Mesenchymal stem cell (in vitro differentiated cells and primary cell): ENCODE measurements around the gene EXO1.
A peak's percentile ranks its signal among the peaks of the same experiment; 100 is the strongest.

Source experiments
- DNase-seq: peaks from one replicate; pipeline ENCODE4 v3.0.0-alpha.2; 2013
- H2AFZ ChIP-seq: one replicate; pipeline ENCODE4 v1.6.1; 2013; ENCODE audit warnings: low read depth, mild to moderate bottlenecking, control low read depth, inconsistent platforms, low read length, moderate library complexity
- H2AK5ac ChIP-seq: 2 replicates; pipeline ENCODE4 v1.6.1; 2013; ENCODE audit warnings: low read length, moderate library complexity, mild to moderate bottlenecking, inconsistent platforms; ENCODE audit not compliant: severe bottlenecking
- H2BK120ac ChIP-seq: one replicate; pipeline ENCODE4 v1.6.1; 2013; ENCODE audit warnings: low read depth, mild to moderate bottlenecking, inconsistent platforms, low read length, moderate library complexity
- H2BK12ac ChIP-seq, 2 experiments: one replicate each; pipeline ENCODE4 v1.6.1; 2013; ENCODE audit warnings: inconsistent platforms in 2 of 2, low read length in 2 of 2, mild to moderate bottlenecking in 2 of 2, moderate library complexity in 2 of 2, control low read depth in 1 of 2
- H2BK15ac ChIP-seq: one replicate; pipeline ENCODE4 v1.6.1; 2013; ENCODE audit warnings: mild to moderate bottlenecking, low read depth, inconsistent platforms; ENCODE audit not compliant: poor library complexity, severe bottlenecking
- H2BK5ac ChIP-seq: 2 replicates; pipeline ENCODE4 v1.6.1; 2013; ENCODE audit warnings: low read depth, mild to moderate bottlenecking, low read length, control low read depth, inconsistent platforms; ENCODE audit not compliant: poor library complexity, severe bottlenecking
- H3K14ac ChIP-seq, 2 experiments: one replicate each; pipeline ENCODE4 v1.6.1; 2013; ENCODE audit warnings: inconsistent platforms in 2 of 2, low read length in 2 of 2, control low read depth in 1 of 2, mild to moderate bottlenecking in 1 of 2, moderate library complexity in 1 of 2
- H3K18ac ChIP-seq, 2 experiments: one replicate each; pipeline ENCODE4 v1.6.1; 2013; ENCODE audit warnings: inconsistent platforms in 2 of 2, low read length in 2 of 2, control low read depth in 1 of 2, low read depth in 1 of 2, mild to moderate bottlenecking in 1 of 2
- H3K23ac ChIP-seq, 2 experiments: one replicate each; pipeline ENCODE4 v1.6.1; 2013; ENCODE audit warnings: inconsistent platforms in 2 of 2, low read length in 2 of 2, mild to moderate bottlenecking in 2 of 2, moderate library complexity in 2 of 2, control low read depth in 1 of 2
- H3K27ac ChIP-seq: 2 replicates; pipeline ENCODE4 v1.5.1; 2013; ENCODE audit warnings: mild to moderate bottlenecking, moderate library complexity, low read length, control low read depth, inconsistent platforms; ENCODE audit not compliant: poor library complexity, severe bottlenecking
- H3K27me3 ChIP-seq, 2 experiments: 2 replicates each; pipeline versions ENCODE4 v1.6.1 to v1.7.0; 2013; ENCODE audit warnings: low read length in 2 of 2, mild to moderate bottlenecking in 2 of 2, moderate library complexity in 2 of 2, control low read depth in 1 of 2, inconsistent platforms in 1 of 2; ENCODE audit not compliant: control insufficient read depth in 1 of 2, insufficient read depth in 1 of 2
- H3K36me3 ChIP-seq, 2 experiments: 2 replicates each; pipeline versions ENCODE4 v1.6.1 to v1.7.0; 2013; ENCODE audit warnings: low read length in 2 of 2, control low read depth in 1 of 2, inconsistent platforms in 1 of 2, low read depth in 1 of 2, mild to moderate bottlenecking in 1 of 2; ENCODE audit not compliant: insufficient read depth in 2 of 2, control insufficient read depth in 1 of 2
- H3K4ac ChIP-seq, 2 experiments: one replicate each; pipeline ENCODE4 v1.6.1; 2013; ENCODE audit warnings: inconsistent platforms in 2 of 2, low read length in 2 of 2, mild to moderate bottlenecking in 2 of 2, moderate library complexity in 2 of 2, control low read depth in 1 of 2, low read depth in 1 of 2
- H3K4me1 ChIP-seq: 2 replicates; pipeline ENCODE4 v1.6.1; 2013; ENCODE audit warnings: low read depth, low read length, control low read depth; ENCODE audit not compliant: control insufficient read depth, insufficient read depth
- H3K4me2 ChIP-seq: 2 replicates; pipeline ENCODE4 v1.6.1; 2013; ENCODE audit warnings: low read length, mild to moderate bottlenecking, inconsistent platforms; ENCODE audit not compliant: poor library complexity, severe bottlenecking
- H3K4me3 ChIP-seq, 2 experiments: 2 replicates each; pipeline versions ENCODE4 v1.5.1 to v1.7.0; 2013; ENCODE audit warnings: low read length in 2 of 2, mild to moderate bottlenecking in 2 of 2, control low read depth in 1 of 2, low read depth in 1 of 2; ENCODE audit not compliant: insufficient read depth in 1 of 2
- H3K79me1 ChIP-seq: replicated peaks from 2 replicates; pipeline ENCODE4 v1.6.1; 2013; ENCODE audit warnings: mild to moderate bottlenecking, control low read depth, low read length, inconsistent platforms; ENCODE audit not compliant: poor library complexity, severe bottlenecking
- H3K9ac ChIP-seq: 2 replicates; pipeline ENCODE4 v1.7.0; 2013; ENCODE audit warnings: mild to moderate bottlenecking, low read length, moderate library complexity
- H3K9me3 ChIP-seq: 2 replicates; pipeline ENCODE4 v1.7.0; 2013; ENCODE audit warnings: mild to moderate bottlenecking, low read length; ENCODE audit not compliant: control insufficient read depth
- H4K8ac ChIP-seq: one replicate; pipeline ENCODE4 v1.6.1; 2013; ENCODE audit warnings: inconsistent platforms, mild to moderate bottlenecking, low read length, moderate library complexity
- H4K91ac ChIP-seq: one replicate; pipeline ENCODE4 v1.6.1; 2013; ENCODE audit warnings: mild to moderate bottlenecking, low read length, inconsistent platforms
- WGBS: methylation state at CpG from one replicate; pipeline ENCODE4 v1.1.7; 2013; ENCODE audit warnings: mixed read lengths; 5-methylcytosine and 5-hydroxymethylcytosine counted together

EXO1 gene

DNA sequence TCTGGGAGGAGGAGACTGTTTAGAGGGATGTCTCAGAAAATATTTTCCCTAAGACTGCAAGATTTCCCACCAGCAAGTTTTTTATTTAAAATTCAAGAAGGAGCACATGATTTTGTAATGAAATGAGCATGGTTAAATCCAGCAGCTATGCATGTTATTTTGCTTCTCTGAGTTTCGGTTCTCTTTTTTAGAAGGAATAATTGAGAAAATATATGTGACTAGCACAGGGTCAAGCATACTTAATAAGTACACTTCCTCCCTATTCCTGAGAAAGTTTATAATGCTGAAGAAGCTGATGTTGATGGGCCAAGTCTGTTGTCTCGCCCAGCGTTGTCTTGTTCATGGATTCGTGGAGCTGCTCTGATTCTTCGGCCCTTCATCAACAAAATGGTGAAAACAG, 51.2 kb downstream of the EXO1 start:
- no peak for DNase-seq
- H2BK120ac ChIP-seq, result no peak overlapping the region
- no peaks in the 10 kb centered on the region for H3K9me3 ChIP-seq
- H2BK12ac ChIP-seq, result no peak overlapping the region
- H3K27me3 ChIP-seq, result no peaks in the 10 kb centered on the region
- H2BK5ac ChIP-seq, result no peak overlapping the region
- no peaks in the 10 kb centered on the region for H3K36me3 ChIP-seq
- H3K9ac ChIP-seq, result no peak overlapping the region
- H3K14ac ChIP-seq, result no peak overlapping the region
- no peak overlapping the region for H2AFZ ChIP-seq
- no peak overlapping the region for H3K27ac ChIP-seq
- no peaks in the 10 kb centered on the region for H3K79me1 ChIP-seq
- peaks cover 2% of the 10 kb centered on the region for H3K4me1 ChIP-seq
- no peak overlapping the region for H3K18ac ChIP-seq
- H3K4me2 ChIP-seq, result no peak overlapping the region
- no peak overlapping the region for H2AK5ac ChIP-seq
- 100% methylated on average over 4 of the region's 5 CpGs for WGBS
- no peak overlapping the region for H4K91ac ChIP-seq
- H2BK15ac ChIP-seq, result no peak overlapping the region
- H4K8ac ChIP-seq, result no peak overlapping the region
- H3K4me3 ChIP-seq, result no peak overlapping the region
- no peak overlapping the region for H3K4ac ChIP-seq
- H3K23ac ChIP-seq, result no peak overlapping the region

DNA sequence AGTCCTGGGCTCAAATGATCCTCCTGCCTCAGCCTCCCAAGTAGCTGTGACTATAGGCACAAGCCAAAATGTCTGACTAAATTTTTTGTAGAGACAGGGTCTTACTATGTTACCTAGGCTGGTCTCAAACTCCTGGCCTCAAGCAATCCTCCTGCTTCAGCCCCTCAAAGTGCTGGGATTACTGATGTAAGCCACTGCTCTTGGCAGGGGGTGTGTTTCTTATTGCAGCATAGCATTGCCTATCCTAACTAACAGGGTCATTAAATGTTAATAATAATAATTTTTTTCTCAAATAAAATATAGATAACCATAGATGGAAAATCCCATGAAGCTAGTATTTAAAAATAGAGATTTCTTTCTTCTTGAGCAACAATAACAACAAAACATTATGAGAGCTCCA, 52.4 kb downstream of the EXO1 start:
- no peak overlapping the region for H2BK15ac ChIP-seq
- H3K4me2 ChIP-seq, result no peak overlapping the region
- H3K23ac ChIP-seq, result no peak overlapping the region
- no peak overlapping the region for H3K27ac ChIP-seq
- no peaks in the 10 kb centered on the region for H3K79me1 ChIP-seq
- H2AK5ac ChIP-seq, result no peak overlapping the region
- peaks cover 2% of the 10 kb centered on the region for H3K4me1 ChIP-seq
- H4K8ac ChIP-seq, result no peak overlapping the region
- no peak overlapping the region for H2BK12ac ChIP-seq
- H2AFZ ChIP-seq, result no peak overlapping the region
- no peak overlapping the region for H3K14ac ChIP-seq
- no peak overlapping the region for H4K91ac ChIP-seq
- H3K9me3 ChIP-seq, result no peaks in the 10 kb centered on the region
- H3K4ac ChIP-seq, result no peak overlapping the region
- no peaks in the 10 kb centered on the region for H3K27me3 ChIP-seq
- DNase-seq, result no peak
- H3K18ac ChIP-seq, result no peak overlapping the region
- H2BK120ac ChIP-seq, result no peak overlapping the region
- H3K4me3 ChIP-seq, result no peak overlapping the region
- H3K9ac ChIP-seq, result no peak overlapping the region
- H3K36me3 ChIP-seq, result no peaks in the 10 kb centered on the region
- H2BK5ac ChIP-seq, result no peak overlapping the region

DNA sequence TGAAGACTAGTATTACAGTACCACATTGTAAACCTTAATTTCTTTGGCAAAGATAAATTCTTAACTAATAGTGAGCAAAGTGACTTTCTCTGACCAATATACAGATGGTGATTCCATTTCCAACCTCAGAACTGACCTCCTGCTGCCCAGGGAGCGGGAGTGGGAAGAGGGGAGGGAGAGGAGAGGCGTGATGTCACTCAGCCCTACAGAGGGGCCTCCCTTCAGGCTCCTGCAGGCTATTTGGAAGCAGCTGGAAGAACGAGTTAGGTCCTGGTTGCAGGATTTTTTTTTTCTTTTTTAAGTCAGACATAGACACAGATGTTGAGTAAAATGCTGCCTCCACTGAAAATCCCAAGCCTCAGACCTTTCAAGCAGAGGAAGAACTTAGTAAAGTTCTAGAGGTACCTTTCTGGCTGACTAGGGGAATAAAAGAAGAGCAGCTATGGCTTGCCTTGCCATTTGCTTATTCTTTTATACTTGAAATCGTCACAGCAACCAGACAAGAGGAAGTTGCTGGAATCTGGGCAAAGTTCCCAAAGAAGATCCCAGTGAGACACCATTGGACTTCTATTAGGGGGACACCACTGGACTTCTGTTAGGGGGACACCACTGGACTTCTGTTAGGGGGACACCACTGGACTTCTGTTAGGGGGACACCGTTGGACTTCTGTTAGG, 54.5 kb downstream of the EXO1 start:
- DNase-seq, result peak; percentile 36
- Histone ChIP-seq H2BK5ac (no peak overlapping the region), H2BK120ac (no peak overlapping the region), H3K4ac (no peak overlapping the region), H3K4me3 (no peak overlapping the region), H2AFZ (no peak overlapping the region), H3K36me3 (no peaks in the 10 kb centered on the region), H3K4me1 (peaks cover 2% of the 10 kb centered on the region), H2AK5ac (no peak overlapping the region), H3K4me2 (no peak overlapping the region), H3K79me1 (no peaks in the 10 kb centered on the region), H4K91ac (no peak overlapping the region), H3K23ac (no peak overlapping the region), H2BK12ac (no peak overlapping the region), H3K9ac (no peak overlapping the region), H2BK15ac (no peak overlapping the region), H3K9me3 (no peaks in the 10 kb centered on the region), H3K18ac (no peak overlapping the region), H3K27me3 (no peaks in the 10 kb centered on the region), H4K8ac (no peak overlapping the region), H3K27ac (no peak overlapping the region), H3K14ac (no peak overlapping the region)
- WGBS, result 78% methylated on average over 4 of the region's 5 CpGs

DNA sequence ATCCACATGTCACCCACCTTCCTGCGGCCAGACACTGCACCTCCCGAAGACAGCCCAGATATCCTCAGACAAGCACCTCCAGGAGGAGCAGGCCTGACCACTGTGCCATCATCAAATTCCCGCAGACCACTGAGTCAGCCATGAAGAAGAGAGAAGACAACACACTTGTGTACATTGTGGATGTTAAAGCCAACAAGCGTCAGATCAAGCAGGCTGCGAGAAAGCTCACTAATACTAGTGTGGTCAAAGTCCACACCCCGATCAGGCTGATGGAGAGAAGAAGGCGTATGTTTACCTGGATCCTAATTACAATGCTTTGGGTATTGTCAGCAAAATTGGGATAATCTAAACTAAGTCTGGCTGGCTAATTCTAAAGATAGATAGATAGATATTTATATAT, 68.2 kb downstream of the EXO1 start:
- Histone ChIP-seq H2BK12ac (no peak overlapping the region), H4K91ac (no peak overlapping the region), H3K27me3 (no peaks in the 10 kb centered on the region), H2BK5ac (no peak overlapping the region), H3K27ac (no peak overlapping the region), H3K36me3 (no peaks in the 10 kb centered on the region), H2AK5ac (no peak overlapping the region), H3K9me3 (no peaks in the 10 kb centered on the region), H3K4me1 (peaks cover 2% of the 10 kb centered on the region), H2AFZ (no peak overlapping the region), H3K4me2 (no peak overlapping the region), H3K4me3 (no peak overlapping the region), H4K8ac (no peak overlapping the region), H3K79me1 (no peaks in the 10 kb centered on the region), H3K9ac (no peak overlapping the region), H2BK15ac (no peak overlapping the region), H2BK120ac (no peak overlapping the region), H3K18ac (no peak overlapping the region), H3K14ac (peak overlapping the region in 1 of 2 experiments; percentile 70), H3K4ac (no peak overlapping the region), H3K23ac (no peak overlapping the region)
- no peak for DNase-seq
- WGBS, result 98% methylated on average over 7 of the region's 7 CpGs
